Activated CD8-positive, alpha-beta memory T cell treated with anti-CD3 and anti-CD28 coated beads, Interleukin-2, amount 50 U/mL, for 48 hours (primary cell): ENCODE data around the gene LIMS1.
"Not testable (repeated sequence)": the region's sequence is repeated elsewhere in the genome, so short reads cannot be mapped to it uniquely, and the experiment has no call there.

Experiments
- DNase-seq: peaks from one replicate; pipeline ENCODE4 v3.0.0-alpha.2; 2020

Gene LIMS1

GRCh38 chr2:108533832-108534583, at the start of gene LIMS1:
Gene LIMS1, plus strand, starts transcription at chr2:108534470. Its CDS starts 93 bp downstream, at chr2:108534563.
- DNase-seq: peak; percentile 91

GRCh38 chr2:108485253-108485652, 49.0 kb upstream of the LIMS1 start:
- DNase-seq: no peak

- DNase-seq: no peak
Measured at GRCh38 chr2:108490506-108491122, 43.7 kb upstream of the LIMS1 start.

GRCh38 chr2:108491848-108492247, 42.4 kb upstream of the LIMS1 start:
- no peak for DNase-seq

GRCh38 chr2:108492364-108492763, 41.9 kb upstream of the LIMS1 start:
- DNase-seq: no peak

GRCh38 chr2:108496167-108496566, 38.1 kb upstream of the LIMS1 start:
- DNase-seq: not testable (repeated sequence)

GRCh38 chr2:108507620-108508019, 26.6 kb upstream of the LIMS1 start:
- not testable (repeated sequence) for DNase-seq

GRCh38 chr2:108512431-108512830, 21.8 kb upstream of the LIMS1 start:
- not testable (repeated sequence) for DNase-seq

GRCh38 chr2:108514478-108514877, 19.8 kb upstream of the LIMS1 start:
- not testable (repeated sequence) for DNase-seq

GRCh38 chr2:108524688-108525087, 9.6 kb upstream of the LIMS1 start:
- DNase-seq: not testable (repeated sequence)

- DNase-seq: not testable (repeated sequence)
Measured at GRCh38 chr2:108525258-108525657, 9.0 kb upstream of the LIMS1 start.

- no peak for DNase-seq
Measured at GRCh38 chr2:108531674-108532055, 2.6 kb upstream of the LIMS1 start.

- peak; percentile 75 for DNase-seq
Measured at GRCh38 chr2:108534584-108535356, 500 bp downstream of the LIMS1 start.

GRCh38 chr2:108535357-108535631, 1.0 kb downstream of the LIMS1 start:
- no peak for DNase-seq

GRCh38 chr2:108536133-108536780, 2.0 kb downstream of the LIMS1 start:
- DNase-seq: no peak

GRCh38 chr2:108536911-108537310, 2.6 kb downstream of the LIMS1 start:
- DNase-seq: no peak

GRCh38 chr2:108538000-108538625, 3.8 kb downstream of the LIMS1 start:
- no peak for DNase-seq

- DNase-seq: no peak
Measured at GRCh38 chr2:108541451-108541850, 7.2 kb downstream of the LIMS1 start.

GRCh38 chr2:108542071-108542470, 7.8 kb downstream of the LIMS1 start:
- no peak for DNase-seq

GRCh38 chr2:108547606-108548005, 13.3 kb downstream of the LIMS1 start:
- no peak for DNase-seq

- no peak for DNase-seq
Measured at GRCh38 chr2:108548208-108549003, 14.1 kb downstream of the LIMS1 start.

GRCh38 chr2:108552566-108552965, 18.3 kb downstream of the LIMS1 start:
- no peak for DNase-seq
